ENCODE results near the gene C1QTNF12.

C1QTNF12 gene

GRCh38 chr1:1225913-1226312, 20.6 kb downstream of the C1QTNF12 start:
- TF ChIP-seq EZH2 (IDR thresholded peaks at IDR 0.05) = no peak
- no peak for TF ChIP-seq FOXP2 (optimal IDR thresholded peaks at IDR 0.05; ENCODE audit: control extremely low read depth, extremely low read length, insufficient read depth)
- no peak for TF ChIP-seq POLR2AphosphoS5 (IDR thresholded peaks at IDR 0.05; ENCODE audit: borderline replicate concordance, low read depth, low read length)
- no peak overlapping the region for H3K27ac ChIP-seq
- no peak overlapping the region for H3K9ac ChIP-seq (ENCODE audit: insufficient read length)
- no peak overlapping the region for H3K4me3 ChIP-seq
- H3K36me3 ChIP-seq (ENCODE audit: insufficient read depth, low read length) = peaks cover 28% of the 10 kb centered on the region; the same call in 1 of the 2 replicates
- no peak for DNase-seq (ENCODE audit: low read depth, low spot score)
- no peaks in the 10 kb centered on the region for H3K9me3 ChIP-seq (ENCODE audit: low read depth, low read length)

- no peak for TF ChIP-seq EZH2 (IDR thresholded peaks at IDR 0.05)
- H3K9me3 ChIP-seq (ENCODE audit: low read depth, low read length) = no peaks in the 10 kb centered on the region
- no peak overlapping the region for H3K27ac ChIP-seq
- peaks cover 28% of the 10 kb centered on the region; the same call in 1 of the 2 replicates for H3K36me3 ChIP-seq (ENCODE audit: insufficient read depth, low read length)
- DNase-seq (ENCODE audit: low read depth, low spot score) = no peak
- no peak overlapping the region for H3K9ac ChIP-seq (ENCODE audit: insufficient read length)
- no peak overlapping the region for H3K4me3 ChIP-seq
Measured at GRCh38 chr1:1225238-1225845, 21.2 kb downstream of the C1QTNF12 start.

- Histone ChIP-seq H3K36me3 (ENCODE audit: insufficient read depth, low read length) (peaks cover 25% of the 10 kb centered on the region; the same call in 1 of the 2 replicates), H3K9ac (ENCODE audit: insufficient read length) (no peak overlapping the region), H3K27ac (no peak overlapping the region), H3K9me3 (ENCODE audit: low read depth, low read length) (no peaks in the 10 kb centered on the region), H3K4me3 (no peak overlapping the region)
- DNase-seq (ENCODE audit: low read depth, low spot score) = no peak
- TF ChIP-seq EZH2 (IDR thresholded peaks at IDR 0.05) (no peak), FOXP2 (optimal IDR thresholded peaks at IDR 0.05; ENCODE audit: control extremely low read depth, extremely low read length, insufficient read depth) (no peak), POLR2AphosphoS5 (IDR thresholded peaks at IDR 0.05; ENCODE audit: borderline replicate concordance, low read depth, low read length) (no peak)
Measured at GRCh38 chr1:1223891-1224290, 22.6 kb downstream of the C1QTNF12 start.

GRCh38 chr1:1223321-1223720, 23.2 kb downstream of the C1QTNF12 start:
- no peak for DNase-seq (ENCODE audit: low read depth, low spot score)
- TF ChIP-seq FOXP2 (optimal IDR thresholded peaks at IDR 0.05; ENCODE audit: control extremely low read depth, extremely low read length, insufficient read depth) (no peak), POLR2AphosphoS5 (IDR thresholded peaks at IDR 0.05; ENCODE audit: borderline replicate concordance, low read depth, low read length) (no peak), EZH2 (IDR thresholded peaks at IDR 0.05) (no peak)
- peaks cover 20% of the 10 kb centered on the region; the same call in 1 of the 2 replicates for H3K36me3 ChIP-seq (ENCODE audit: insufficient read depth, low read length)

GRCh38 chr1:1222575-1223225, 23.8 kb downstream of the C1QTNF12 start:
- TF ChIP-seq POLR2AphosphoS5 (IDR thresholded peaks at IDR 0.05; ENCODE audit: borderline replicate concordance, low read depth, low read length) = no peak
- no peak for TF ChIP-seq FOXP2 (optimal IDR thresholded peaks at IDR 0.05; ENCODE audit: control extremely low read depth, extremely low read length, insufficient read depth)
- H3K36me3 ChIP-seq (ENCODE audit: insufficient read depth, low read length) = peaks cover 13% of the 10 kb centered on the region; the same call in 1 of the 2 replicates

More at GRCh38 chr1:1223321-1223720, 23.2 kb downstream of the C1QTNF12 start:
- H3K9ac ChIP-seq (ENCODE audit: insufficient read length) = no peak overlapping the region
- H3K27ac ChIP-seq = no peak overlapping the region
- H3K4me3 ChIP-seq = no peak overlapping the region
- no peaks in the 10 kb centered on the region for H3K9me3 ChIP-seq (ENCODE audit: low read depth, low read length)

GRCh38 chr1:1221887-1222574, 24.5 kb downstream of the C1QTNF12 start:
- no peak overlapping the region for H3K4me3 ChIP-seq
- H3K36me3 ChIP-seq (ENCODE audit: insufficient read depth, low read length) = peaks cover 12% of the 10 kb centered on the region; the same call in 1 of the 2 replicates
- no peak overlapping the region for H3K9ac ChIP-seq (ENCODE audit: insufficient read length)
- H3K27ac ChIP-seq = no peak overlapping the region; the same call in 1 of the 2 replicates
- TF ChIP-seq FOXP2 (optimal IDR thresholded peaks at IDR 0.05; ENCODE audit: control extremely low read depth, extremely low read length, insufficient read depth) (no peak), POLR2AphosphoS5 (IDR thresholded peaks at IDR 0.05; ENCODE audit: borderline replicate concordance, low read depth, low read length) (no peak), EZH2 (IDR thresholded peaks at IDR 0.05) (no peak)
- no peak for DNase-seq (ENCODE audit: low read depth, low spot score)
- no peaks in the 10 kb centered on the region for H3K9me3 ChIP-seq (ENCODE audit: low read depth, low read length)

More at GRCh38 chr1:1222575-1223225, 23.8 kb downstream of the C1QTNF12 start:
- H3K9me3 ChIP-seq (ENCODE audit: low read depth, low read length) = no peaks in the 10 kb centered on the region
- no peak for DNase-seq (ENCODE audit: low read depth, low spot score)
- H3K9ac ChIP-seq (ENCODE audit: insufficient read length) = no peak overlapping the region
- H3K4me3 ChIP-seq = no peak overlapping the region
- no peak overlapping the region for H3K27ac ChIP-seq

- no peak overlapping the region for H3K9ac ChIP-seq (ENCODE audit: insufficient read length)
- H3K4me3 ChIP-seq = no peak overlapping the region
- TF ChIP-seq FOXP2 (optimal IDR thresholded peaks at IDR 0.05; ENCODE audit: control extremely low read depth, extremely low read length, insufficient read depth) (no peak), EZH2 (IDR thresholded peaks at IDR 0.05) (no peak), POLR2AphosphoS5 (IDR thresholded peaks at IDR 0.05; ENCODE audit: borderline replicate concordance, low read depth, low read length) (no peak)
- peaks cover 17% of the 10 kb centered on the region; the same call in 1 of the 2 replicates for H3K36me3 ChIP-seq (ENCODE audit: insufficient read depth, low read length)
- H3K9me3 ChIP-seq (ENCODE audit: low read depth, low read length) = no peaks in the 10 kb centered on the region
- H3K27ac ChIP-seq = no peak overlapping the region
- DNase-seq (ENCODE audit: low read depth, low spot score) = no peak
Measured at GRCh38 chr1:1220197-1220596, 26.3 kb downstream of the C1QTNF12 start.

GRCh38 chr1:1219341-1219740, 27.2 kb downstream of the C1QTNF12 start:
- peaks cover 17% of the 10 kb centered on the region; the same call in 1 of the 2 replicates for H3K36me3 ChIP-seq (ENCODE audit: insufficient read depth, low read length)

More at GRCh38 chr1:1219341-1219740, 27.2 kb downstream of the C1QTNF12 start:
- no peak overlapping the region for H3K9ac ChIP-seq (ENCODE audit: insufficient read length)
- TF ChIP-seq POLR2AphosphoS5 (IDR thresholded peaks at IDR 0.05; ENCODE audit: borderline replicate concordance, low read depth, low read length) (no peak), EZH2 (IDR thresholded peaks at IDR 0.05) (no peak), FOXP2 (optimal IDR thresholded peaks at IDR 0.05; ENCODE audit: control extremely low read depth, extremely low read length, insufficient read depth) (no peak)
- DNase-seq (ENCODE audit: low read depth, low spot score) = no peak
- H3K4me3 ChIP-seq = no peak overlapping the region
- no peak overlapping the region for H3K27ac ChIP-seq
- no peaks in the 10 kb centered on the region for H3K9me3 ChIP-seq (ENCODE audit: low read depth, low read length)
